ENCODE results near the gene FTSJ1. TPM values are rescaled to one million over a fixed set of nuclear protein-coding genes. Genes with fewer than 3 reads are reported as not detected.

The FTSJ1 gene
- total and polyA plus RNA-seq, 4 donors = 13.3 to 21.8 (median 17.0) TPM

DNA sequence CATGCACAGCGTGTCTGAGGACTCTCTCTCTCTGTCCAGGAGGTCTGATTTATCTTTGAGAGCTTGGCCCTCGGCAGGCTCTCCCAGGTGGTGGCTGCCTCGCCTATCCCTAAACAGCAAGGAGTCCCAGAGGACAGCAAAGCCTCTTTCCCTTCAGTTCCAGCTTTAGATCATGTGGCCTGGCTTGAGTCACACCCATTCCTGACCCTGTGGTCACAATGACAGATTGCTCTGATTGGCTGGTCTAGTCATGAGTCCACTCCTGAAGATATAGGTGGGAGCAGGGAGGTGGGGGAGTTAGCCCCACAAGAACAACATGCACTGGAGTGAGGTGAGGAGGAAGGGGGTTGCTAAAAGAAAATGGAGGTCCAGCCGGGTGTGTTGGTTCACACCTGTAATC, 20.7 kb downstream of the FTSJ1 start:
- no peaks in the 10 kb centered on the region for H3K4me1 ChIP-seq (ENCODE audit: control insufficient read depth in 4 of 4, insufficient read depth in 4 of 4, low read length in 3 of 4)
- no peak overlapping the region for H3K27ac ChIP-seq (ENCODE audit: low read depth in 1 of 2, low read length in 2 of 2)
- no peak overlapping the region for H3K4me3 ChIP-seq (ENCODE audit: low read depth in 1 of 3, low read length in 3 of 3)
- DNase-seq (ENCODE audit: low spot score) = no peak
- H3K36me3 ChIP-seq (ENCODE audit: control insufficient read depth in 4 of 4, insufficient read depth in 3 of 4, low read depth in 1 of 4, low read length in 3 of 4) = no peaks in the 10 kb centered on the region
- no peak overlapping the region for H3K9ac ChIP-seq (ENCODE audit: low read depth in 1 of 2, low read length in 2 of 2)
- H3K9me3 ChIP-seq (ENCODE audit: control insufficient read depth in 4 of 4, low read length in 3 of 4) = no peaks in the 10 kb centered on the region
- TF ChIP-seq YY1 (IDR thresholded peaks at IDR 0.05) = no peak
- TF ChIP-seq HNF4A (conservative IDR thresholded peaks at IDR 0.05) = no peak
- TF ChIP-seq FOXA1 (IDR thresholded peaks at IDR 0.05) = no peak
- TF ChIP-seq GABPA (IDR thresholded peaks at IDR 0.05 in 1 of 2, conservative IDR thresholded peaks at IDR 0.05 in 1 of 2) = no peak
- TF ChIP-seq, protein P1, sequence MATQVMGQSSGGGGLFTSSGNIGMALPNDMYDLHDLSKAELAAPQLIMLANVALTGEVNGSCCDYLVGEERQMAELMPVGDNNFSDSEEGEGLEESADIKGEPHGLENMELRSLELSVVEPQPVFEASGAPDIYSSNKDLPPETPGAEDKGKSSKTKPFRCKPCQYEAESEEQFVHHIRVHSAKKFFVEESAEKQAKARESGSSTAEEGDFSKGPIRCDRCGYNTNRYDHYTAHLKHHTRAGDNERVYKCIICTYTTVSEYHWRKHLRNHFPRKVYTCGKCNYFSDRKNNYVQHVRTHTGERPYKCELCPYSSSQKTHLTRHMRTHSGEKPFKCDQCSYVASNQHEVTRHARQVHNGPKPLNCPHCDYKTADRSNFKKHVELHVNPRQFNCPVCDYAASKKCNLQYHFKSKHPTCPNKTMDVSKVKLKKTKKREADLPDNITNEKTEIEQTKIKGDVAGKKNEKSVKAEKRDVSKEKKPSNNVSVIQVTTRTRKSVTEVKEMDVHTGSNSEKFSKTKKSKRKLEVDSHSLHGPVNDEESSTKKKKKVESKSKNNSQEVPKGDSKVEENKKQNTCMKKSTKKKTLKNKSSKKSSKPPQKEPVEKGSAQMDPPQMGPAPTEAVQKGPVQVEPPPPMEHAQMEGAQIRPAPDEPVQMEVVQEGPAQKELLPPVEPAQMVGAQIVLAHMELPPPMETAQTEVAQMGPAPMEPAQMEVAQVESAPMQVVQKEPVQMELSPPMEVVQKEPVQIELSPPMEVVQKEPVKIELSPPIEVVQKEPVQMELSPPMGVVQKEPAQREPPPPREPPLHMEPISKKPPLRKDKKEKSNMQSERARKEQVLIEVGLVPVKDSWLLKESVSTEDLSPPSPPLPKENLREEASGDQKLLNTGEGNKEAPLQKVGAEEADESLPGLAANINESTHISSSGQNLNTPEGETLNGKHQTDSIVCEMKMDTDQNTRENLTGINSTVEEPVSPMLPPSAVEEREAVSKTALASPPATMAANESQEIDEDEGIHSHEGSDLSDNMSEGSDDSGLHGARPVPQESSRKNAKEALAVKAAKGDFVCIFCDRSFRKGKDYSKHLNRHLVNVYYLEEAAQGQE (IDR thresholded peaks at IDR 0.05) = no peak
- TF ChIP-seq, protein P2, sequence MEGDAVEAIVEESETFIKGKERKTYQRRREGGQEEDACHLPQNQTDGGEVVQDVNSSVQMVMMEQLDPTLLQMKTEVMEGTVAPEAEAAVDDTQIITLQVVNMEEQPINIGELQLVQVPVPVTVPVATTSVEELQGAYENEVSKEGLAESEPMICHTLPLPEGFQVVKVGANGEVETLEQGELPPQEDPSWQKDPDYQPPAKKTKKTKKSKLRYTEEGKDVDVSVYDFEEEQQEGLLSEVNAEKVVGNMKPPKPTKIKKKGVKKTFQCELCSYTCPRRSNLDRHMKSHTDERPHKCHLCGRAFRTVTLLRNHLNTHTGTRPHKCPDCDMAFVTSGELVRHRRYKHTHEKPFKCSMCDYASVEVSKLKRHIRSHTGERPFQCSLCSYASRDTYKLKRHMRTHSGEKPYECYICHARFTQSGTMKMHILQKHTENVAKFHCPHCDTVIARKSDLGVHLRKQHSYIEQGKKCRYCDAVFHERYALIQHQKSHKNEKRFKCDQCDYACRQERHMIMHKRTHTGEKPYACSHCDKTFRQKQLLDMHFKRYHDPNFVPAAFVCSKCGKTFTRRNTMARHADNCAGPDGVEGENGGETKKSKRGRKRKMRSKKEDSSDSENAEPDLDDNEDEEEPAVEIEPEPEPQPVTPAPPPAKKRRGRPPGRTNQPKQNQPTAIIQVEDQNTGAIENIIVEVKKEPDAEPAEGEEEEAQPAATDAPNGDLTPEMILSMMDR (IDR thresholded peaks at IDR 0.05; ENCODE audit: low read depth, low read length, missing input control) = no peak
- TF ChIP-seq HNF4G (IDR thresholded peaks at IDR 0.05) = no peak
- TF ChIP-seq FOXA2 (IDR thresholded peaks at IDR 0.05) = no peak
- TF ChIP-seq RAD21 (IDR thresholded peaks at IDR 0.05) = no peak
- TF ChIP-seq, protein P3, sequence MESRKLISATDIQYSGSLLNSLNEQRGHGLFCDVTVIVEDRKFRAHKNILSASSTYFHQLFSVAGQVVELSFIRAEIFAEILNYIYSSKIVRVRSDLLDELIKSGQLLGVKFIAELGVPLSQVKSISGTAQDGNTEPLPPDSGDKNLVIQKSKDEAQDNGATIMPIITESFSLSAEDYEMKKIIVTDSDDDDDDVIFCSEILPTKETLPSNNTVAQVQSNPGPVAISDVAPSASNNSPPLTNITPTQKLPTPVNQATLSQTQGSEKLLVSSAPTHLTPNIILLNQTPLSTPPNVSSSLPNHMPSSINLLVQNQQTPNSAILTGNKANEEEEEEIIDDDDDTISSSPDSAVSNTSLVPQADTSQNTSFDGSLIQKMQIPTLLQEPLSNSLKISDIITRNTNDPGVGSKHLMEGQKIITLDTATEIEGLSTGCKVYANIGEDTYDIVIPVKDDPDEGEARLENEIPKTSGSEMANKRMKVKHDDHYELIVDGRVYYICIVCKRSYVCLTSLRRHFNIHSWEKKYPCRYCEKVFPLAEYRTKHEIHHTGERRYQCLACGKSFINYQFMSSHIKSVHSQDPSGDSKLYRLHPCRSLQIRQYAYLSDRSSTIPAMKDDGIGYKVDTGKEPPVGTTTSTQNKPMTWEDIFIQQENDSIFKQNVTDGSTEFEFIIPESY (IDR thresholded peaks at IDR 0.05) = no peak
- no peak for TF ChIP-seq RXRA (IDR thresholded peaks at IDR 0.05)
- TF ChIP-seq NR2F2 (IDR thresholded peaks at IDR 0.05) = no peak
- TF ChIP-seq EGR1 (IDR thresholded peaks at IDR 0.05; ENCODE audit: low read depth in 2 of 2) = no peak
- H3K27me3 ChIP-seq (ENCODE audit: control insufficient read depth in 4 of 4, insufficient read depth in 4 of 4, low read length in 3 of 4) = no peaks in the 10 kb centered on the region
- 92% methylated on average over 4 of the region's 4 CpGs for WGBS

DNA sequence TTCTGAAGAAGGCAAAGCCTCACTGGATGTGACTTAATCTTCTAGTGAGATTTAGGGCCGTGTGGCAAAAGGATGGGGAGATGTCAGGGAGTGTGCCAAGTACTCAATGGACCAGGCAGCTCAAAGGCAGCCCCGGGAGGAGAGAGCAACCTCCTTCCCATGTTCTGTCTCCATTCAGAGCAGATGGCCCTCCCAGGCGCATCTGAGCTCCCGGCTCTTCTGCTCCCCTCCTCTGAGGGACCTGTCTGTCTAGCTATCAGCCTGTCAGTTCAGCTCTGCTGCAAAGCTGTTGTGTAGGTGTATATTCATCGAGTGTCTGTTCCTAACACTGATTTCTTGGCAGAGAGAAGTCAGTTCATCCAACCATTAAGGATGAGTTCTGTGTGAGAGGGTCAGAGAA, 21.9 kb downstream of the FTSJ1 start:
- no peaks in the 10 kb centered on the region for H3K27me3 ChIP-seq (ENCODE audit: control insufficient read depth in 4 of 4, insufficient read depth in 4 of 4, low read length in 3 of 4)
- H3K4me1 ChIP-seq (ENCODE audit: control insufficient read depth in 4 of 4, insufficient read depth in 4 of 4, low read length in 3 of 4) = no peaks in the 10 kb centered on the region
- DNase-seq (ENCODE audit: low spot score) = no peak
- H3K9ac ChIP-seq (ENCODE audit: low read depth in 1 of 2, low read length in 2 of 2) = no peak overlapping the region
- 79% methylated on average over 5 of the region's 5 CpGs for WGBS
- no peak overlapping the region for H3K27ac ChIP-seq (ENCODE audit: low read depth in 1 of 2, low read length in 2 of 2)
- no peak for TF ChIP-seq JUND (IDR thresholded peaks at IDR 0.05)
- TF ChIP-seq, protein P3 (IDR thresholded peaks at IDR 0.05) = no peak
- no peaks in the 10 kb centered on the region for H3K36me3 ChIP-seq (ENCODE audit: control insufficient read depth in 4 of 4, insufficient read depth in 3 of 4, low read depth in 1 of 4, low read length in 3 of 4)
- no peak overlapping the region for H3K4me3 ChIP-seq (ENCODE audit: low read depth in 1 of 3, low read length in 3 of 3)
- no peaks in the 10 kb centered on the region for H3K9me3 ChIP-seq (ENCODE audit: control insufficient read depth in 4 of 4, low read length in 3 of 4)

Data from liver (tissue), 9 donors.